Measurements from ENCODE around the gene ELK4.
"Not testable (repeated sequence)": the region's sequence is repeated elsewhere in the genome, so short reads cannot be mapped to it uniquely, and the experiment has no call there.

The ELK4 gene

GRCh38 chr1:205636732-205637131 is 4.9 kb upstream of the ELK4 start:
- DNase-seq, result peak in 1 of 2 donors; percentile 46
- WGBS (ENCODE audit: extremely low coverage, insufficient coverage, insufficient read length), result no CpG with 5 or more reads among the region's 4 CpGs
- no peak overlapping the region for H4K8ac ChIP-seq (ENCODE audit: low read depth, low read length)

GRCh38 chr1:205636138-205636530 is 4.3 kb upstream of the ELK4 start:
- not testable (repeated sequence) for H3K79me1 ChIP-seq (ENCODE audit: low read length); H2BK120ac ChIP-seq (ENCODE audit: insufficient read depth, low read length, poor library complexity); H3K4me2 ChIP-seq (ENCODE audit: low read length); H2AK5ac ChIP-seq (ENCODE audit: low read length); H2AFZ ChIP-seq (ENCODE audit: insufficient read depth, low read length, poor library complexity); H2BK12ac ChIP-seq (ENCODE audit: low read length); H3K27me3 ChIP-seq (ENCODE audit: insufficient read depth, low read length); H3K18ac ChIP-seq (ENCODE audit: low read length); DNase-seq; H3K9ac ChIP-seq (ENCODE audit: low read length); H3K4ac ChIP-seq (ENCODE audit: low read depth, low read length); H3K14ac ChIP-seq (ENCODE audit: low read length); H3K27ac ChIP-seq (ENCODE audit: low read depth, low read length); H3K79me2 ChIP-seq (ENCODE audit: control insufficient read depth, insufficient read depth, low read length, poor library complexity); H4K12ac ChIP-seq (ENCODE audit: low read depth, low read length); H4K8ac ChIP-seq (ENCODE audit: low read depth, low read length); H3K23ac ChIP-seq (ENCODE audit: low read length); H3K36me3 ChIP-seq (ENCODE audit: control insufficient read depth in 1 of 2, insufficient read depth in 2 of 2, low read length in 2 of 2); H3K4me3 ChIP-seq (ENCODE audit: low read depth, low read length); H3K4me1 ChIP-seq (ENCODE audit: control insufficient read depth in 1 of 2, insufficient read depth in 2 of 2, low read length in 2 of 2); H2BK5ac ChIP-seq (ENCODE audit: low read depth, low read length, poor library complexity); H4K91ac ChIP-seq (ENCODE audit: low read depth, low read length); H3K9me3 ChIP-seq (ENCODE audit: insufficient read depth, low read depth, low read length)
- WGBS (ENCODE audit: extremely low coverage, insufficient coverage, insufficient read length), result no CpG with 5 or more reads among the region's 7 CpGs

More at GRCh38 chr1:205636732-205637131, 4.9 kb upstream of the ELK4 start:
- H3K4me1 ChIP-seq (ENCODE audit: control insufficient read depth in 1 of 2, insufficient read depth in 2 of 2, low read length in 2 of 2), result no peaks in the 10 kb centered on the region
- H3K23ac ChIP-seq (ENCODE audit: low read length), result no peak overlapping the region
- no peak overlapping the region for H2AFZ ChIP-seq (ENCODE audit: insufficient read depth, low read length, poor library complexity)
- no peaks in the 10 kb centered on the region for H3K9me3 ChIP-seq (ENCODE audit: insufficient read depth, low read depth, low read length)
- no peak overlapping the region for H3K4me3 ChIP-seq (ENCODE audit: low read depth, low read length)
- no peak overlapping the region for H3K4me2 ChIP-seq (ENCODE audit: low read length)
- no peak overlapping the region for H3K14ac ChIP-seq (ENCODE audit: low read length)
- no peaks in the 10 kb centered on the region for H3K27me3 ChIP-seq (ENCODE audit: insufficient read depth, low read length)
- peaks cover 3% of the 10 kb centered on the region for H3K79me2 ChIP-seq (ENCODE audit: control insufficient read depth, insufficient read depth, low read length, poor library complexity)
- H3K18ac ChIP-seq (ENCODE audit: low read length), result no peak overlapping the region
- no peaks in the 10 kb centered on the region for H3K36me3 ChIP-seq (ENCODE audit: control insufficient read depth in 1 of 2, insufficient read depth in 2 of 2, low read length in 2 of 2)
- H3K27ac ChIP-seq (ENCODE audit: low read depth, low read length), result no peak overlapping the region
- H3K9ac ChIP-seq (ENCODE audit: low read length), result no peak overlapping the region
- peaks cover 2% of the 10 kb centered on the region for H3K79me1 ChIP-seq (ENCODE audit: low read length)
- H2BK120ac ChIP-seq (ENCODE audit: insufficient read depth, low read length, poor library complexity), result no peak overlapping the region
- no peak overlapping the region for H3K4ac ChIP-seq (ENCODE audit: low read depth, low read length)
- no peak overlapping the region for H4K12ac ChIP-seq (ENCODE audit: low read depth, low read length)
- no peak overlapping the region for H2BK12ac ChIP-seq (ENCODE audit: low read length)
- no peak overlapping the region for H4K91ac ChIP-seq (ENCODE audit: low read depth, low read length)
- no peak overlapping the region for H2BK5ac ChIP-seq (ENCODE audit: low read depth, low read length, poor library complexity)
- H2AK5ac ChIP-seq (ENCODE audit: low read length), result no peak overlapping the region

- DNase-seq, result no peak
- no peak overlapping the region for H4K8ac ChIP-seq (ENCODE audit: low read depth, low read length)
- no peak overlapping the region for H3K23ac ChIP-seq (ENCODE audit: low read length)
- no peaks in the 10 kb centered on the region for H3K27me3 ChIP-seq (ENCODE audit: insufficient read depth, low read length)
- no CpG with 5 or more reads among the region's 6 CpGs for WGBS (ENCODE audit: extremely low coverage, insufficient coverage, insufficient read length)
- no peak overlapping the region for H2BK120ac ChIP-seq (ENCODE audit: insufficient read depth, low read length, poor library complexity)
- H3K4ac ChIP-seq (ENCODE audit: low read depth, low read length), result no peak overlapping the region
- no peak overlapping the region for H4K91ac ChIP-seq (ENCODE audit: low read depth, low read length)
- no peak overlapping the region for H3K9ac ChIP-seq (ENCODE audit: low read length)
- no peak overlapping the region for H4K12ac ChIP-seq (ENCODE audit: low read depth, low read length)
- no peak overlapping the region for H3K14ac ChIP-seq (ENCODE audit: low read length)
- peaks cover 14% of the 10 kb centered on the region for H3K79me2 ChIP-seq (ENCODE audit: control insufficient read depth, insufficient read depth, low read length, poor library complexity)
- no peak overlapping the region for H3K27ac ChIP-seq (ENCODE audit: low read depth, low read length)
- peaks cover 0 to 2% of the 10 kb centered on the region in 2 experiments for H3K4me1 ChIP-seq (ENCODE audit: control insufficient read depth in 1 of 2, insufficient read depth in 2 of 2, low read length in 2 of 2)
- H3K9me3 ChIP-seq (ENCODE audit: insufficient read depth, low read depth, low read length), result no peaks in the 10 kb centered on the region
- peaks cover 8% of the 10 kb centered on the region for H3K79me1 ChIP-seq (ENCODE audit: low read length)
- no peak overlapping the region for H2BK5ac ChIP-seq (ENCODE audit: low read depth, low read length, poor library complexity)
- H3K18ac ChIP-seq (ENCODE audit: low read length), result no peak overlapping the region
- no peak overlapping the region for H2BK12ac ChIP-seq (ENCODE audit: low read length)
- no peak overlapping the region for H3K4me3 ChIP-seq (ENCODE audit: low read depth, low read length)
- no peak overlapping the region for H3K4me2 ChIP-seq (ENCODE audit: low read length)
- no peak overlapping the region for H2AK5ac ChIP-seq (ENCODE audit: low read length)
- H2AFZ ChIP-seq (ENCODE audit: insufficient read depth, low read length, poor library complexity), result no peak overlapping the region
- H3K36me3 ChIP-seq (ENCODE audit: control insufficient read depth in 1 of 2, insufficient read depth in 2 of 2, low read length in 2 of 2), result no peaks in the 10 kb centered on the region
Measured at GRCh38 chr1:205633421-205633976, 1.7 kb upstream of the ELK4 start.

- Histone ChIP-seq H3K9me3 (ENCODE audit: insufficient read depth, low read depth, low read length) (no peaks in the 10 kb centered on the region), H3K14ac (ENCODE audit: low read length) (no peak overlapping the region), H2AFZ (ENCODE audit: insufficient read depth, low read length, poor library complexity) (no peak overlapping the region), H2AK5ac (ENCODE audit: low read length) (no peak overlapping the region), H3K23ac (ENCODE audit: low read length) (no peak overlapping the region), H4K12ac (ENCODE audit: low read depth, low read length) (no peak overlapping the region), H2BK120ac (ENCODE audit: insufficient read depth, low read length, poor library complexity) (no peak overlapping the region), H2BK12ac (ENCODE audit: low read length) (no peak overlapping the region), H3K79me2 (ENCODE audit: control insufficient read depth, insufficient read depth, low read length, poor library complexity) (peaks cover 14% of the 10 kb centered on the region), H4K8ac (ENCODE audit: low read depth, low read length) (no peak overlapping the region), H3K4ac (ENCODE audit: low read depth, low read length) (no peak overlapping the region), H3K4me2 (ENCODE audit: low read length) (peak overlapping the region; percentile 83), H3K4me1 (ENCODE audit: control insufficient read depth in 1 of 2, insufficient read depth in 2 of 2, low read length in 2 of 2) (peaks cover 0 to 2% of the 10 kb centered on the region in 2 experiments), H3K27ac (ENCODE audit: low read depth, low read length) (no peak overlapping the region), H2BK5ac (ENCODE audit: low read depth, low read length, poor library complexity) (no peak overlapping the region), H3K4me3 (ENCODE audit: low read depth, low read length) (no peak overlapping the region), H3K27me3 (ENCODE audit: insufficient read depth, low read length) (no peaks in the 10 kb centered on the region), H4K91ac (ENCODE audit: low read depth, low read length) (no peak overlapping the region), H3K9ac (ENCODE audit: low read length) (no peak overlapping the region), H3K18ac (ENCODE audit: low read length) (no peak overlapping the region), H3K36me3 (ENCODE audit: control insufficient read depth in 1 of 2, insufficient read depth in 2 of 2, low read length in 2 of 2) (no peaks in the 10 kb centered on the region), H3K79me1 (ENCODE audit: low read length) (peaks cover 8% of the 10 kb centered on the region)
- DNase-seq, result peak in 1 of 2 donors; percentile 8
- WGBS (ENCODE audit: extremely low coverage, insufficient coverage, insufficient read length), result no CpG with 5 or more reads among the region's 3 CpGs
Measured at GRCh38 chr1:205632669-205633169, 908 bp upstream of the ELK4 start.

Measured in trophoblast cell (in vitro differentiated cells and primary cell).